Suprapubic skin (tissue), 4 donors: Measurements from ENCODE around the gene LRPPRC.

ENCODE experiments used
- CTCF ChIP-seq, 2 donors: fragments of 200-600 bp in 1 of 2; fragments of 450-650 bp in 1 of 2; sonication (generic) in 1 of 2; IDR thresholded peaks; one replicate each; pipeline ENCODE4 v1.5.1; 2016 to 2019; ENCODE audit warnings: antibody characterized with exemption in 2 of 2, mild to moderate bottlenecking in 1 of 2, moderate library complexity in 1 of 2
- EP300 ChIP-seq: sonication (generic); formaldehyde crosslinking; IDR thresholded peaks from one replicate; pipeline ENCODE4 v1.6.1; 2017; ENCODE audit warnings: antibody characterized with exemption
- POLR2AphosphoS5 ChIP-seq, 3 donors: sonication (generic); formaldehyde crosslinking; IDR thresholded peaks; one replicate each; pipeline ENCODE4 v1.6.1; 2017; ENCODE audit warnings: antibody characterized with exemption in 3 of 3

GRCh38 chr2:43924463-43924862 lies 71.3 kb downstream of the LRPPRC start:
- TF ChIP-seq POLR2AphosphoS5 (IDR thresholded peaks at IDR 0.05) (no peak), CTCF (IDR thresholded peaks at IDR 0.05) (no peak), EP300 (no peak)
